Measurements from ENCODE around the gene HCAR2.
"Not testable (repeated sequence)": the region's sequence is repeated elsewhere in the genome, so short reads cannot be mapped to it uniquely, and the experiment has no call there.

The HCAR2 gene

GRCh38 chr12:122700038-122700710, 3.0 kb downstream of the HCAR2 start:
- H3K4me1 ChIP-seq (ENCODE audit: insufficient read depth, low read length); H3K9me3 ChIP-seq (ENCODE audit: control insufficient read depth, insufficient read depth, low read length); H3K36me3 ChIP-seq (ENCODE audit: insufficient read depth, low read length); H3K9ac ChIP-seq (ENCODE audit: low read depth, low read length): not testable (repeated sequence)

GRCh38 chr12:122696922-122697321, 6.2 kb downstream of the HCAR2 start:
- not testable (repeated sequence) for H3K4me1 ChIP-seq (ENCODE audit: insufficient read depth, low read length); H3K36me3 ChIP-seq (ENCODE audit: insufficient read depth, low read length); H3K9ac ChIP-seq (ENCODE audit: low read depth, low read length); H3K9me3 ChIP-seq (ENCODE audit: control insufficient read depth, insufficient read depth, low read length)

- Histone ChIP-seq H3K4me1 (ENCODE audit: insufficient read depth, low read length) (peaks cover 5% of the 10 kb centered on the region), H3K36me3 (ENCODE audit: insufficient read depth, low read length) (no peaks in the 10 kb centered on the region), H3K9me3 (ENCODE audit: control insufficient read depth, insufficient read depth, low read length) (no peaks in the 10 kb centered on the region), H3K9ac (ENCODE audit: low read depth, low read length) (no peak overlapping the region)
Measured at GRCh38 chr12:122691566-122691965, 11.6 kb downstream of the HCAR2 start.

GRCh38 chr12:122688291-122688690, 14.9 kb downstream of the HCAR2 start:
- H3K4me1 ChIP-seq (ENCODE audit: insufficient read depth, low read length), result peaks cover 5% of the 10 kb centered on the region
- H3K9ac ChIP-seq (ENCODE audit: low read depth, low read length), result no peak overlapping the region
- H3K9me3 ChIP-seq (ENCODE audit: control insufficient read depth, insufficient read depth, low read length), result no peaks in the 10 kb centered on the region
- H3K36me3 ChIP-seq (ENCODE audit: insufficient read depth, low read length), result no peaks in the 10 kb centered on the region

GRCh38 chr12:122687086-122687485, 16.1 kb downstream of the HCAR2 start:
- H3K4me1 ChIP-seq (ENCODE audit: insufficient read depth, low read length), result peaks cover 5% of the 10 kb centered on the region
- no peak overlapping the region for H3K9ac ChIP-seq (ENCODE audit: low read depth, low read length)
- H3K9me3 ChIP-seq (ENCODE audit: control insufficient read depth, insufficient read depth, low read length), result no peaks in the 10 kb centered on the region
- H3K36me3 ChIP-seq (ENCODE audit: insufficient read depth, low read length), result no peaks in the 10 kb centered on the region

GRCh38 chr12:122686538-122686937, 16.6 kb downstream of the HCAR2 start:
- H3K9me3 ChIP-seq (ENCODE audit: control insufficient read depth, insufficient read depth, low read length), result no peaks in the 10 kb centered on the region
- peaks cover 5% of the 10 kb centered on the region for H3K4me1 ChIP-seq (ENCODE audit: insufficient read depth, low read length)

GRCh38 chr12:122684297-122684813, 18.8 kb downstream of the HCAR2 start:
- H3K36me3 ChIP-seq (ENCODE audit: insufficient read depth, low read length), result no peaks in the 10 kb centered on the region
- no peak overlapping the region for H3K9ac ChIP-seq (ENCODE audit: low read depth, low read length)
- no peaks in the 10 kb centered on the region for H3K9me3 ChIP-seq (ENCODE audit: control insufficient read depth, insufficient read depth, low read length)
- H3K4me1 ChIP-seq (ENCODE audit: insufficient read depth, low read length), result peaks cover 2% of the 10 kb centered on the region

More at GRCh38 chr12:122686538-122686937, 16.6 kb downstream of the HCAR2 start:
- Histone ChIP-seq H3K36me3 (ENCODE audit: insufficient read depth, low read length) (no peaks in the 10 kb centered on the region), H3K9ac (ENCODE audit: low read depth, low read length) (no peak overlapping the region)

- H3K9me3 ChIP-seq (ENCODE audit: control insufficient read depth, insufficient read depth, low read length), result no peaks in the 10 kb centered on the region; the same call in 1 of the 2 replicates
- H3K4me1 ChIP-seq (ENCODE audit: insufficient read depth, low read length), result peaks cover 6% of the 10 kb centered on the region
- H3K36me3 ChIP-seq (ENCODE audit: insufficient read depth, low read length), result no peaks in the 10 kb centered on the region
- H3K9ac ChIP-seq (ENCODE audit: low read depth, low read length), result no peak overlapping the region
Measured at GRCh38 chr12:122681814-122682213, 21.3 kb downstream of the HCAR2 start.

- H3K9ac ChIP-seq (ENCODE audit: low read depth, low read length); H3K4me1 ChIP-seq (ENCODE audit: insufficient read depth, low read length); H3K36me3 ChIP-seq (ENCODE audit: insufficient read depth, low read length); H3K9me3 ChIP-seq (ENCODE audit: control insufficient read depth, insufficient read depth, low read length): not testable (repeated sequence)
Measured at GRCh38 chr12:122680989-122681388, 22.2 kb downstream of the HCAR2 start.

GRCh38 chr12:122676781-122677180, 26.4 kb downstream of the HCAR2 start:
- H3K9ac ChIP-seq (ENCODE audit: low read depth, low read length); H3K4me1 ChIP-seq (ENCODE audit: insufficient read depth, low read length); H3K9me3 ChIP-seq (ENCODE audit: control insufficient read depth, insufficient read depth, low read length); H3K36me3 ChIP-seq (ENCODE audit: insufficient read depth, low read length): not testable (repeated sequence)

GRCh38 chr12:122676015-122676414, 27.1 kb downstream of the HCAR2 start:
- not testable (repeated sequence) for H3K9ac ChIP-seq (ENCODE audit: low read depth, low read length); H3K4me1 ChIP-seq (ENCODE audit: insufficient read depth, low read length); H3K36me3 ChIP-seq (ENCODE audit: insufficient read depth, low read length); H3K9me3 ChIP-seq (ENCODE audit: control insufficient read depth, insufficient read depth, low read length)

- Histone ChIP-seq H3K9me3 (ENCODE audit: control insufficient read depth, insufficient read depth, low read length) (no peaks in the 10 kb centered on the region; the same call in 1 of the 2 replicates), H3K36me3 (ENCODE audit: insufficient read depth, low read length) (no peaks in the 10 kb centered on the region), H3K9ac (ENCODE audit: low read depth, low read length) (no peak overlapping the region), H3K4me1 (ENCODE audit: insufficient read depth, low read length) (no peaks in the 10 kb centered on the region; the same call in 1 of the 2 replicates)
Measured at GRCh38 chr12:122672515-122672914, 30.6 kb downstream of the HCAR2 start.

GRCh38 chr12:122669397-122670070, 33.6 kb downstream of the HCAR2 start:
- no peaks in the 10 kb centered on the region for H3K9me3 ChIP-seq (ENCODE audit: control insufficient read depth, insufficient read depth, low read length)
- no peaks in the 10 kb centered on the region; the same call in 1 of the 2 replicates for H3K4me1 ChIP-seq (ENCODE audit: insufficient read depth, low read length)
- H3K9ac ChIP-seq (ENCODE audit: low read depth, low read length), result no peak overlapping the region
- H3K36me3 ChIP-seq (ENCODE audit: insufficient read depth, low read length), result no peaks in the 10 kb centered on the region

GRCh38 chr12:122668268-122668667, 34.9 kb downstream of the HCAR2 start:
- Histone ChIP-seq H3K9me3 (ENCODE audit: control insufficient read depth, insufficient read depth, low read length) (no peaks in the 10 kb centered on the region), H3K36me3 (ENCODE audit: insufficient read depth, low read length) (no peaks in the 10 kb centered on the region), H3K4me1 (ENCODE audit: insufficient read depth, low read length) (no peaks in the 10 kb centered on the region; the same call in 1 of the 2 replicates), H3K9ac (ENCODE audit: low read depth, low read length) (no peak overlapping the region)

- Histone ChIP-seq H3K36me3 (ENCODE audit: insufficient read depth, low read length) (no peaks in the 10 kb centered on the region), H3K9me3 (ENCODE audit: control insufficient read depth, insufficient read depth, low read length) (no peaks in the 10 kb centered on the region), H3K9ac (ENCODE audit: low read depth, low read length) (no peak overlapping the region)
Measured at GRCh38 chr12:122665759-122666158, 37.4 kb downstream of the HCAR2 start.

More at GRCh38 chr12:122665759-122666158, 37.4 kb downstream of the HCAR2 start:
- H3K4me1 ChIP-seq (ENCODE audit: insufficient read depth, low read length), result no peaks in the 10 kb centered on the region
